Type B pancreatic cell (in vitro differentiated cells): ENCODE results near the gene GATA6. TPM values are rescaled to one million over a fixed set of nuclear protein-coding genes. Genes with fewer than 3 reads are reported as not detected.

Experiments used
- DNase-seq: peaks from one replicate; pipeline ENCODE4 v3.0.0; 2021; ENCODE audit warnings: mixed read lengths; ENCODE audit not compliant: unreplicated experiment; ENCODE audit errors: extremely low spot score
- H3K27ac Mint-ChIP-seq: 2 replicates; pipeline ENCODE4 v1.8.0; 2021; ENCODE audit warnings: mild to moderate bottlenecking, mixed read lengths
- H3K27me3 Mint-ChIP-seq: 2 replicates; pipeline ENCODE4 v1.8.0; 2021; ENCODE audit warnings: mixed read lengths
- H3K36me3 Mint-ChIP-seq: 2 replicates; pipeline ENCODE4 v1.8.0; 2021; ENCODE audit warnings: mixed read lengths
- H3K4me1 Mint-ChIP-seq: one replicate; pipeline ENCODE4 v1.8.0; 2021; ENCODE audit warnings: mixed read lengths; ENCODE audit not compliant: unreplicated experiment
- H3K4me3 Mint-ChIP-seq: 2 replicates; pipeline ENCODE4 v1.8.0; 2021; ENCODE audit warnings: mild to moderate bottlenecking, mixed read lengths
- H3K9me3 Mint-ChIP-seq: 2 replicates; pipeline ENCODE4 v1.8.0; 2021; ENCODE audit warnings: mixed read lengths
- total RNA-seq: library from RNA; stranded (reverse); gene quantifications from 2 replicates; pipeline ENCODE4 v1.2.1, GENCODE V29; 2021; ENCODE audit warnings: low replicate concordance
- TF ChIP-seq, protein P1 (sequence below): fragments of 200-600 bp; sonication (generic); conservative IDR thresholded peaks from 2 replicates; pipeline ENCODE4 v1.5.0; 2021; ENCODE audit warnings: antibody characterized with exemption, mild to moderate bottlenecking

GATA6 gene
- total RNA-seq, 1 donor from 2014 or later = 37.7 TPM

DNA sequence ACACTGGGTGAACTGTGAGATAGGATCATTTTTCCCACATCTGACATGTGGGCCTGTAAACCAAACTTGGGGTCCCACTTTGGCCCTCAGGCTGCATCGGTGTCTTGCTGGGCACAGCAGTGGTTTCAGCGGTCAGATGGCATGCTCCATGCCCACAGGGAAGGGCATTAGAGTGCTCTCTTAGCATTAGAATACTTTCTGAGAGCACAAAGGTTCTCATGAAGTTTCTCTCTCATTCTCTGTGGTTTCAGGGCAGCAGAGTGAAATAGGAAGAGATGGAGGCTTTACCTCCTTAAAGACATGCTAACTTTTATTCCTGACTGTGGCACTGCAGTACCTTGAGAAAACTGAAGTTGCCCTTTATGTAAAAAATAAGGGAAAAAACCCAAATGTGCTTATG lies 36.6 kb upstream of the GATA6 start:
- H3K9me3 Mint-ChIP-seq = no peaks in the 10 kb centered on the region
- TF ChIP-seq, protein P1, sequence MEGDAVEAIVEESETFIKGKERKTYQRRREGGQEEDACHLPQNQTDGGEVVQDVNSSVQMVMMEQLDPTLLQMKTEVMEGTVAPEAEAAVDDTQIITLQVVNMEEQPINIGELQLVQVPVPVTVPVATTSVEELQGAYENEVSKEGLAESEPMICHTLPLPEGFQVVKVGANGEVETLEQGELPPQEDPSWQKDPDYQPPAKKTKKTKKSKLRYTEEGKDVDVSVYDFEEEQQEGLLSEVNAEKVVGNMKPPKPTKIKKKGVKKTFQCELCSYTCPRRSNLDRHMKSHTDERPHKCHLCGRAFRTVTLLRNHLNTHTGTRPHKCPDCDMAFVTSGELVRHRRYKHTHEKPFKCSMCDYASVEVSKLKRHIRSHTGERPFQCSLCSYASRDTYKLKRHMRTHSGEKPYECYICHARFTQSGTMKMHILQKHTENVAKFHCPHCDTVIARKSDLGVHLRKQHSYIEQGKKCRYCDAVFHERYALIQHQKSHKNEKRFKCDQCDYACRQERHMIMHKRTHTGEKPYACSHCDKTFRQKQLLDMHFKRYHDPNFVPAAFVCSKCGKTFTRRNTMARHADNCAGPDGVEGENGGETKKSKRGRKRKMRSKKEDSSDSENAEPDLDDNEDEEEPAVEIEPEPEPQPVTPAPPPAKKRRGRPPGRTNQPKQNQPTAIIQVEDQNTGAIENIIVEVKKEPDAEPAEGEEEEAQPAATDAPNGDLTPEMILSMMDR = no peak
- DNase-seq = no peak
- H3K27ac Mint-ChIP-seq = no peak overlapping the region
- no peaks in the 10 kb centered on the region for H3K36me3 Mint-ChIP-seq
- no peak overlapping the region for H3K4me3 Mint-ChIP-seq
- peaks cover 11% of the 10 kb centered on the region for H3K27me3 Mint-ChIP-seq
- no peaks in the 10 kb centered on the region for H3K4me1 Mint-ChIP-seq

DNA sequence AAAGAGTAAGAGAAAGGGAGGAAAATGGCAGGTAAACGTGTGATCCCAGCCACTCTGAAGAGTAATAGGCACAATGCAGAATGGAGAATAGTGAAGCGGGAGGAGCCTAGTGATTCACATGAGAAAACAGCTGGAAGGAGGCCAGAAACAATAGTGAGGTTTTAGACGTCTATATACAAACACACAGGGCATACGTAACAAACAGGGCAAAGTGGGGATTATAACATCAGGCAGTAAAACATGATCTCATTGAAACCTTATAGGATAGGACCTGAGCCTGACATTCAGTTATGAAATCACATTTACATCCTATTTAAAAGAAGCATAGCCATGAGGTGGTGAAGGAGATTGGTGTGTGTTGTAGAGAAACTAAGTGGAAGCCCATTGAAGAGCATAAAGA lies 33.0 kb upstream of the GATA6 start:
- Mint-ChIP-seq H3K4me1 (no peaks in the 10 kb centered on the region), H3K27me3 (no peaks in the 10 kb centered on the region), H3K27ac (no peak overlapping the region), H3K9me3 (peaks cover 4% of the 10 kb centered on the region), H3K36me3 (no peaks in the 10 kb centered on the region), H3K4me3 (no peak overlapping the region)
- TF ChIP-seq, protein P1 = no peak
- DNase-seq = no peak

DNA sequence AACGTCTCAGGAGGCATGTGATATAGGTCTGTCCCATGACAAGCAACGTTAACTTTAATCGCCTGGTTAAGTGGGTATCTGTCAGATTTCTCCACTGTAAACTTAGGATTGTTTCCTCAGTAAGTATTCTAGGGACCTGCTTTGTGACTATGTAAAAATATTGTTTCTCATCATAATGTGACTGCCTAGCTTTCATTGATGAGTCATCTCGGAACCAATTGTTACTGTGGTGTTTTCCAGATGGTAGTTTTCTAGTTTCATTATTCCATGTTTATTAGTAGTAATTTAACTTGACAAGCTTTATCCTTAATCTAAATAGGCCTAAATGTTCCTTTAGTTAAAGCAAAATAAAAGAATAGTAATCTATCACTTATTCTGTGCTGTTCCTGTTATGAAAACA lies 28.2 kb upstream of the GATA6 start:
- Mint-ChIP-seq H3K27ac (no peak overlapping the region), H3K9me3 (peaks cover 4% of the 10 kb centered on the region), H3K27me3 (no peaks in the 10 kb centered on the region), H3K4me3 (no peak overlapping the region), H3K36me3 (no peaks in the 10 kb centered on the region), H3K4me1 (no peaks in the 10 kb centered on the region)
- TF ChIP-seq, protein P1 = no peak
- no peak for DNase-seq

DNA sequence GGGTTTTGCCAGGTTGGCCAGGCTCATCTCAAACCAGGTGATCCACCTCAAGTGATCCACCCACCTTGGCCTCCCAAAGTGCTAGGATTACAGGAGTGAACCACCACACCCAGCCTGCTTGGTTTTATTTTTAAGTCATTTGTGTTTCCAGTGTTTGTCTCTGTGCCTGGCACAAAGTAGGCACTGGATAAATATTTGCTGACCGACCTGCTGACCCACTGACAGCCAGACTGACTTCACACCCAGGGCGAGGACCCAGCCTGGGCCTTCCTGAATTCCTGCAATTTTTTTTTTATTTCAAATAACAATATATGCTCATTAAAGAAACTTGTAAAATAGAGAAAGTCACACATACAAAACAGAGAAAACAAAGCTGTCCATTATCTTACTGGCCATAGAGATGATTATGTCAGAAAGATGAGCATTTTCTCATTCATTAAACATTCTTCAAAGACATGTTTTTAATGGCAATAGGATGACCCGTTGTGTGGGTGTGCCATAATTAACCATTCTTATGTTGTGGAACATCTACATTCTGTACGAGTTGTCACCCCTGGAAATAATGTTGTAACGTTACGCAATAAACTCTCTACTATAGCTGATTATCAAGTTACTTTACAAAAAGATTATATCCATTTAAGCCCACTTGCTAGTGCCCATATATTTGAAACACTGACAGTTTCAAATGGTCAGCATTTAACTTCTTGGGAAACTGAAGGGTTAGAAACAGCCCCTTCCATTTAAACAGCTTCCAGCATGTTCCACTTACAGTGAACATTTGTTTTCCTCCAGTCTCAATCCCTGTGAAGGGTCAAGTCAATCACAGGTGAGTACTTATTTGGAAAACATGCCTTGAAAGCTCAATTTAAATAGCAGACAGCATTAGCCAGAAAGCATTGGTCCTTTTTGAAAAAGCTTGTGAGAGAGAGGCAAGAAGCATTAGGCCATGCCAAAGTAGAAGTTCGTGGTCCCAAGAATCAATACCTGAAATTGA lies 25.7 kb upstream of the GATA6 start:
- H3K9me3 Mint-ChIP-seq = no peaks in the 10 kb centered on the region
- H3K4me1 Mint-ChIP-seq = no peaks in the 10 kb centered on the region
- TF ChIP-seq, protein P1 = no peak
- no peak overlapping the region for H3K27ac Mint-ChIP-seq
- DNase-seq = no peak
- H3K36me3 Mint-ChIP-seq = no peaks in the 10 kb centered on the region
- H3K27me3 Mint-ChIP-seq = peaks cover 12% of the 10 kb centered on the region
- no peak overlapping the region for H3K4me3 Mint-ChIP-seq

DNA sequence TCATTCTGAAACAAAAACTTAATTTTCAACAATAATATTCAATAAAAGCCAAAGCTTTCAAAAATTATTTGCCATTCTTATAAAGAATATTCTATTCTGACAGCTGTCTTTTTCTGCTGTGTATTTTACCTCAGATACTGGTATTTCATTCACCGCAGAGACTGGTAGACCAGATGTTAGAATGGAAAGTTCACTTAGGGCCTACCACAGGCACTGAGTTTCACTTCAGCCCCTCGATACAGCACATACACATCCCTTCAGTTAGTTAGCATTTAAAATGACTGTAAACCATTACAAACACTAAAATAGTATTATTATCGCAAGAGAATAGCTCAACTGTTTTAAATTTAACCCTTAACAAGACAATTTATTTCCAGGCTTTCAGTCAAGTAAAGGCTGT lies 24.2 kb upstream of the GATA6 start:
- DNase-seq = no peak
- H3K4me3 Mint-ChIP-seq = no peak overlapping the region
- H3K27ac Mint-ChIP-seq = no peak overlapping the region
- peaks cover 12% of the 10 kb centered on the region for H3K27me3 Mint-ChIP-seq
- H3K36me3 Mint-ChIP-seq = no peaks in the 10 kb centered on the region
- H3K4me1 Mint-ChIP-seq = no peaks in the 10 kb centered on the region
- TF ChIP-seq, protein P1 = no peak
- H3K9me3 Mint-ChIP-seq = no peaks in the 10 kb centered on the region
